Measurements from ENCODE around the gene SLC6A19.
"Not testable (repeated sequence)": the region's sequence is repeated elsewhere in the genome, so short reads cannot be mapped to it uniquely, and the experiment has no call there.

Gene SLC6A19

GRCh38 chr5:1223278-1223670 is 21.9 kb downstream of the SLC6A19 start:
- DNase-seq (ENCODE audit: low spot score in 2 of 2) = no peak
- in situ Hi-C loops (cut with MboI; ENCODE audit: low sequenced_read_pairs) = no loop called here
- H3K4me1 ChIP-seq = no peaks in the 10 kb centered on the region
- no peaks in the 10 kb centered on the region for H3K9me3 ChIP-seq
- H3K27me3 ChIP-seq (ENCODE audit: low read depth) = peaks cover 8% of the 10 kb centered on the region
- no peak overlapping the region for H3K4me3 ChIP-seq
- H3K36me3 ChIP-seq (replicated peaks) = no peaks in the 10 kb centered on the region

- Histone ChIP-seq H3K4me1 (no peaks in the 10 kb centered on the region), H3K36me3 (replicated peaks) (no peaks in the 10 kb centered on the region), H3K4me3 (no peak overlapping the region), H3K9me3 (no peaks in the 10 kb centered on the region), H3K27me3 (ENCODE audit: low read depth) (peaks cover 15% of the 10 kb centered on the region)
- DNase-seq (ENCODE audit: low spot score in 2 of 2) = no peak
- in situ Hi-C loops (cut with MboI; ENCODE audit: low sequenced_read_pairs) = no loop called here
Observed at GRCh38 chr5:1224631-1225030, 23.2 kb downstream of the SLC6A19 start.

DNA sequence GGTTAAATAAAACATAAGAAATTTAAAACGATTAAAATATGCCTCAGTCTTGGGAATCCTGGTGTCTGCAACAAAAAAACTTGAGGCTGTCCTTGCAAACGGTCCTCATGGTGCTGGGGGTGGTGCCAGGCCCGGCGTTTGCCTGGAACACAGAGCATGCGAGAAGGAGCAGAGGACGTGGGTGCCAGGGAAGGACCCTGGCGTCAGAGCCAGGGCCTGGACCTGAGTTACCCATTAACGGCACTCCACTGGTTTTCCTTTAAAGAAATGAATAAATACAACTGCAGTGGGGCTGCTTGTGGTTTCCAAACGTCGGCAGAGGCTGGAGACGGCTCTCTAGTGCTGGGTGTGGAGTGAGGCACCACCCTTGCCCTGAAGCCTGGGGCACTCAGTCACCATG is 23.7 kb downstream of the SLC6A19 start, which contains the start of gene SLC6A18:
SLC6A18 (plus strand) TSS at position 301 of the 400 bp plus-strand sequence; CDS start at position 398, 97 bp downstream.
- in situ Hi-C loops (cut with MboI; ENCODE audit: low sequenced_read_pairs) = no loop called here
- no peaks in the 10 kb centered on the region for H3K9me3 ChIP-seq
- peaks cover 15% of the 10 kb centered on the region for H3K27me3 ChIP-seq (ENCODE audit: low read depth)
- no peaks in the 10 kb centered on the region for H3K36me3 ChIP-seq (replicated peaks)
- no peaks in the 10 kb centered on the region for H3K4me1 ChIP-seq
- H3K4me3 ChIP-seq = no peak within 1 kb of the TSS
- no peak for DNase-seq (ENCODE audit: low spot score in 2 of 2)

GRCh38 chr5:1226231-1226630 is 24.8 kb downstream of the SLC6A19 start:
- no peak overlapping the region for H3K4me3 ChIP-seq
- in situ Hi-C loops (cut with MboI; ENCODE audit: low sequenced_read_pairs) = no loop called here
- no peaks in the 10 kb centered on the region for H3K4me1 ChIP-seq
- no peaks in the 10 kb centered on the region for H3K9me3 ChIP-seq
- H3K36me3 ChIP-seq (replicated peaks) = no peaks in the 10 kb centered on the region
- H3K27me3 ChIP-seq (ENCODE audit: low read depth) = peaks cover 15% of the 10 kb centered on the region
- DNase-seq (ENCODE audit: low spot score in 2 of 2) = no peak

DNA sequence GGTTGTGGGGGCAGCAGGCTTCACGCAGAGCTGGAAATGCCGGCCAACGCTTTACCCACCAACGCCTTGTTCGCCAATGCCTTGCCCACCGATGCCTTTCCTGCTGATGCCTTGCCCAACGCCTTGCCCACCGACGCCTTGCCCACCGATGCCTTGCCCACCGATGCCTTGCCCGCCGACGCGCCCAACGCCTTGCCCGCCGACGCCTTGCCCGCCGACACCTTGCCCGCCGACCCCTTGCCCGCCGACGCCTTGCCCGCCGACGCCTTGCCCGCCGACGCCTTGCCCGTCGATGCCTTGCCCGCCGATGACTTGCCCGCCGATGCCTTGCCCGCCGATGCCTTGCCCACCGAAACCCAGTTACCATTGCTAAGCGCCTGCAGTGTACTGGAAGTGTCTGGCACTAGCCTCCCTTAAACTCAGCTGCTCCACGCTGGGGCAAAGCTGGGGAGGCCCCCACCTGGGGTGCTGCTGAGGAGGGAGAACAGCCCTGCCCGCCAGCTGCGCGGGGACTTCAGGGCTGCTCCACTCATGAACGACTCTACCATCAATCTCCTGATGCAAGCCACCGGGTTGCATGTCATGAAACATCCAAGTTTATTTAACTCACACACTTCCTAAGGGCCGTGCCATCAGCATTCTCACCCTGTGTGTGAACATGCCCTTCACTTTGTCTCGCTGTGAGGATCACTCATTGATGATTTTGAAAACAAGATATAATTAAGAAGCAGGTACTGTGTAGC is 25.6 kb downstream of the SLC6A19 start:
- DNase-seq (ENCODE audit: low spot score in 2 of 2) = no peak
- peaks cover 15% of the 10 kb centered on the region for H3K27me3 ChIP-seq (ENCODE audit: low read depth)
- no peaks in the 10 kb centered on the region for H3K36me3 ChIP-seq (replicated peaks)
- no peak overlapping the region for H3K4me3 ChIP-seq
- in situ Hi-C loops (cut with MboI; ENCODE audit: low sequenced_read_pairs) = no loop called here
- H3K4me1 ChIP-seq = no peaks in the 10 kb centered on the region
- H3K9me3 ChIP-seq = no peaks in the 10 kb centered on the region

- in situ Hi-C loops (cut with MboI; ENCODE audit: low sequenced_read_pairs) = no loop called here
- Histone ChIP-seq H3K4me1 (no peaks in the 10 kb centered on the region), H3K36me3 (replicated peaks) (no peaks in the 10 kb centered on the region), H3K4me3 (no peak overlapping the region), H3K27me3 (ENCODE audit: low read depth) (peaks cover 15% of the 10 kb centered on the region), H3K9me3 (no peaks in the 10 kb centered on the region)
- no peak for DNase-seq (ENCODE audit: low spot score in 2 of 2)
Observed at GRCh38 chr5:1227667-1228066, 26.3 kb downstream of the SLC6A19 start.

- Histone ChIP-seq H3K36me3 (replicated peaks) (no peaks in the 10 kb centered on the region), H3K4me3 (no peak overlapping the region), H3K9me3 (no peaks in the 10 kb centered on the region), H3K27me3 (ENCODE audit: low read depth) (peaks cover 15% of the 10 kb centered on the region), H3K4me1 (no peaks in the 10 kb centered on the region)
- in situ Hi-C loops (cut with MboI; ENCODE audit: low sequenced_read_pairs) = no loop called here
- no peak for DNase-seq (ENCODE audit: low spot score in 2 of 2)
Observed at GRCh38 chr5:1228120-1228519, 26.7 kb downstream of the SLC6A19 start.

DNA sequence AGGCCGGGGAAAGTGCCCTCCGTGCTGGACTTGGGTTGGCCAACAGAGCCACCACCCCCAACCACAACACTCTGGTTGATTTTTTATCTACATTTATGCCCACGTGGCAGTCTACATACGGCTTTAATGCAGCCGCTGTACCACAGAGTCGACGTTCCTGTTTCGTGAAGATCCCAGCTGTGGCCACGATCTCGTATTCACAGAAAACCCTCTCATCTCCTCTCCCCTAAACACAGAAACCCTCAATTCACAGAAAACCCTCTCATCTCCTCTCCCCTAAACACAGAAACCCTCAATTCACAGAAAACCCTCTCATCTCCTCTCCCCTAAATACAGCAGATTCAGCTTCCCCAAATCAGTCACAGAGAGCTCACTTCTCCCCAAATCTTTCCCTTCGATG is 27.6 kb downstream of the SLC6A19 start:
- H3K4me1 ChIP-seq; H3K9me3 ChIP-seq; H3K36me3 ChIP-seq (replicated peaks); H3K4me3 ChIP-seq; DNase-seq (ENCODE audit: low spot score in 2 of 2); in situ Hi-C loops (cut with MboI; ENCODE audit: low sequenced_read_pairs): not testable (repeated sequence)
- H3K27me3 ChIP-seq (ENCODE audit: low read depth) = peaks cover 15% of the 10 kb centered on the region

DNA sequence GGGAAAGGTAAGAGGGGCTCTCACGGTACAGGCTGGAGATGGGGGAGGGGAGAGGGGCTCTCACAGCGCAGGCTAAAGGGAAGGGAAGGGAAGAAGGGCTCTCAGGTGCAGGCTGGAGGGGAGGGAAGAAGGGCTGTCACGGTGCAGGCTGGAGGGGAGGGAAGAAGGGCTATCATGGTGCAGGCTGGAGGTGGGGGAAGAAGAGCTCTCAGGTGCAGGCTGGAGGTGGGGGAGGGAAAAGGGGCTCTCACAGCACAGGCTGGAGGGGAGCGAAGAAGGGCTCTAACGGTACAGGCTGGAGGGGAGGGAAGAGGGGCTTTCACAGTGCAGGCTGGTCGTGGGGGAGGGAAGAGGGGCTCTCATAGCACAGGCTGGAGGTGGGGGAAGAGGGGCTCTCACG is 28.4 kb downstream of the SLC6A19 start:
- no peak overlapping the region for H3K4me3 ChIP-seq
- H3K9me3 ChIP-seq = no peaks in the 10 kb centered on the region
- H3K4me1 ChIP-seq = no peaks in the 10 kb centered on the region
- H3K36me3 ChIP-seq (replicated peaks) = no peaks in the 10 kb centered on the region
- peaks cover 15% of the 10 kb centered on the region for H3K27me3 ChIP-seq (ENCODE audit: low read depth)
- in situ Hi-C loops (cut with MboI; ENCODE audit: low sequenced_read_pairs) = no loop called here
- no peak for DNase-seq (ENCODE audit: low spot score in 2 of 2)

GRCh38 chr5:1230551-1230950 is 29.2 kb downstream of the SLC6A19 start:
- no peaks in the 10 kb centered on the region for H3K36me3 ChIP-seq (replicated peaks)
- in situ Hi-C loops (cut with MboI; ENCODE audit: low sequenced_read_pairs) = no loop called here
- no peaks in the 10 kb centered on the region; the same call in 1 of the 2 replicates for H3K9me3 ChIP-seq
- peaks cover 15% of the 10 kb centered on the region for H3K27me3 ChIP-seq (ENCODE audit: low read depth)
- H3K4me3 ChIP-seq = no peak overlapping the region
- no peak for DNase-seq (ENCODE audit: low spot score in 2 of 2)
- no peaks in the 10 kb centered on the region for H3K4me1 ChIP-seq

GRCh38 chr5:1231354-1231905 is 30.0 kb downstream of the SLC6A19 start:
- in situ Hi-C loops (cut with MboI; ENCODE audit: low sequenced_read_pairs) = no loop called here
- Histone ChIP-seq H3K9me3 (peaks cover 4% of the 10 kb centered on the region; the same call in 1 of the 2 replicates), H3K4me1 (no peaks in the 10 kb centered on the region), H3K27me3 (ENCODE audit: low read depth) (peaks cover 15% of the 10 kb centered on the region), H3K36me3 (replicated peaks) (no peaks in the 10 kb centered on the region), H3K4me3 (no peak overlapping the region)
- no peak for DNase-seq (ENCODE audit: low spot score in 2 of 2)

DNA sequence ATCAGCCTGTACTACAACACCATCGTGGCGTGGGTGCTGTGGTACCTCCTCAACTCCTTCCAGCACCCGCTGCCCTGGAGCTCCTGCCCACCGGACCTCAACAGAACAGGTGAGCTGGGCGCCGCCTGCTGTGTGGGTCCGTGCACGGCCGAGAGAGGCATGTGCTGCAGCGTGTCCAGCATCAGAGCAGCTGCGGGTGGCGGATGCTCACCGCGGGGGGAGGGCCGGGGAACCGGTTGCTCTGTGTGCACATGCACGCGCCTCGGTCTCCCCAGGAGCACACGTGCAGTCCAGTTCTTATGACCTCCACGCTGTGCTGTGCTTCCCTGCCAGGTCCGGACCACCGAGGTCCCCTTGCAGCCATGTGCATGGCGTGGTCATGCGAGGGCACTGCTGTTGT is 31.4 kb downstream of the SLC6A19 start:
- peaks cover 4% of the 10 kb centered on the region; the same call in 1 of the 2 replicates for H3K9me3 ChIP-seq
- H3K27me3 ChIP-seq (ENCODE audit: low read depth) = peaks cover 10% of the 10 kb centered on the region
- H3K4me3 ChIP-seq = no peak overlapping the region
- H3K4me1 ChIP-seq = no peaks in the 10 kb centered on the region
- no peaks in the 10 kb centered on the region for H3K36me3 ChIP-seq (replicated peaks)
- no peak for DNase-seq (ENCODE audit: low spot score in 2 of 2)
- in situ Hi-C loops (cut with MboI; ENCODE audit: low sequenced_read_pairs) = no loop called here

DNA sequence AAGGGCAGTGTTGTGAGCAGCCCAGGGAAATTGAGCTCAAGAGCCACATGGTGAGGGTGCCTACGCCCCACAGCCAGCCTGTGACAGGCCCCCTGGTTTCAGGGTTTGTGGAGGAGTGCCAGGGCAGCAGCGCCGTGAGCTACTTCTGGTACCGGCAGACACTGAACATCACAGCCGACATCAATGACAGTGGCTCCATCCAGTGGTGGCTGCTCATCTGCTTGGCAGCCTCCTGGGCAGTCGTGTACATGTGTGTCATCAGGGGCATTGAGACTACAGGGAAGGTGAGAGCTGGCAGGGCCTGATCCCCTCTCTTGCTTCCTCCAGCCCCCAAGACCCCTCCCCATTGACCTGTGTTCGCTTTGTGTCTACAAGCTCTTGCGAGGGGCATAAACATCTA is 34.0 kb downstream of the SLC6A19 start:
- Histone ChIP-seq H3K9me3 (peaks cover 4% of the 10 kb centered on the region; the same call in 1 of the 2 replicates), H3K4me1 (no peaks in the 10 kb centered on the region), H3K27me3 (ENCODE audit: low read depth) (no peaks in the 10 kb centered on the region; the same call in 1 of the 2 replicates), H3K36me3 (replicated peaks) (no peaks in the 10 kb centered on the region), H3K4me3 (no peak overlapping the region)
- DNase-seq (ENCODE audit: low spot score in 2 of 2) = no peak
- in situ Hi-C loops (cut with MboI; ENCODE audit: low sequenced_read_pairs) = no loop called here

DNA sequence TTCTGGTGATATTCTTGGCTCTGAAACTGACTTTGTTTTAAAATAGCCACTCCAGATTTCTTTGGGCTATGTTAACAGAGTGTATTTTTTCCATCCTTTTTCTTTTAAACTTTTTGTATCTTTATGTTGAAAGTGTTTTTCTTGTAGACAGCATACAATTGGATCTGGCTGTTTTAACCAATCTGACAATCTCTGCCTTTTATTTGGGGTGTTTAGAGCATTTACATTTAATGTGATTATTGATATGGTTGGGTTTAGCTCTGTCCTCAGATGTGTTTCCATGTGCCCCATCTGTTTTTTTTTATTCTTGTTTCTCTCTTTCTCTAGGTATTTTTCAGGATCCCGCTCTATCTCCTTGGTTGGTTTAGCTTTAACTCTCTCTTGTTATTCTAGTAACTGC is 34.4 kb downstream of the SLC6A19 start:
- in situ Hi-C loops (cut with MboI; ENCODE audit: low sequenced_read_pairs) = no loop called here
- Histone ChIP-seq H3K27me3 (ENCODE audit: low read depth) (peaks cover 3% of the 10 kb centered on the region), H3K4me3 (no peak overlapping the region), H3K36me3 (replicated peaks) (no peaks in the 10 kb centered on the region), H3K9me3 (peaks cover 4% of the 10 kb centered on the region; the same call in 1 of the 2 replicates), H3K4me1 (no peaks in the 10 kb centered on the region)
- no peak for DNase-seq (ENCODE audit: low spot score in 2 of 2)
